ENCODE measurements around the gene OSBPL10.

DNA sequence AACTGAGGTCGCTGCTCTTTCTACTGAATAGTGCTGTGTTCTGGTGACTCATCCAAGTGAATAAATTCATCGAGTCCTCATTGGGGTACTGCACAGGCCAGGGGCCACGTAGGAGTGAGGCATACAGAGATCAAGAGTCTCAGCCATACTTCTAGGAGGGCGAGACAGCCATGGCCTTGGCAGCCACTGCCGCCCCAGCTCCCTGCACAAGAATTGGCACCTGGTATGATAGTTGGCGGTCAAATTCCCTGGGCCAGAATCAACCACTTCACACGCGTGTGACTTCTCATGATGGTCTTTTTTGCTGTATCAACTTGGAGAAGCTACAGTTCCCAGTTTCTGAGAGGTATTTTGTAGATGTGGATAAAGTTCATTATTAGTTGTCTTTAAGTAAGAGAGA is 161.6 kb downstream of the OSBPL10 start:
- TF ChIP-seq CTCF (conservative IDR thresholded peaks at IDR 0.05 in 1 of 2, IDR thresholded peaks at IDR 0.05 in 1 of 2; ENCODE audit: low read depth in 1 of 2, low read length in 2 of 2) (no peak), EZH2 (IDR thresholded peaks at IDR 0.05; ENCODE audit: low read length, missing control alignments) (no peak)

Data from fibroblast of lung (primary cell).